AG08396 (cell line): Measurements from ENCODE around the gene HOXC6.
A peak's percentile ranks its signal among the peaks of the same experiment; 100 is the strongest.

Experiments
- DNase-seq: peaks from one replicate; pipeline ENCODE4 v3.0.0; 2012; ENCODE audit warnings: low spot score, mixed read lengths

The HOXC6 gene

GRCh38 chr12:54002915-54003389 lies 25.3 kb upstream of the HOXC6 start:
- no peak for DNase-seq

- DNase-seq: no peak
These were observed 24.6 kb upstream of the HOXC6 start for GRCh38 chr12:54003625-54004024.

- DNase-seq: no peak
These were observed 24.0 kb upstream of the HOXC6 start for GRCh38 chr12:54004063-54004840.

- DNase-seq: no peak
These were observed 23.3 kb upstream of the HOXC6 start for GRCh38 chr12:54004841-54005530.

GRCh38 chr12:54005531-54005852 lies 22.7 kb upstream of the HOXC6 start:
- no peak for DNase-seq

- DNase-seq: peak; percentile 92
These were observed 22.2 kb upstream of the HOXC6 start for GRCh38 chr12:54005853-54006558.

- no peak for DNase-seq
These were observed 21.6 kb upstream of the HOXC6 start for GRCh38 chr12:54006559-54007220.

GRCh38 chr12:54007538-54008259 lies 20.5 kb upstream of the HOXC6 start:
- no peak for DNase-seq

- DNase-seq: no peak
These were observed 20.0 kb upstream of the HOXC6 start for GRCh38 chr12:54008260-54008552.

GRCh38 chr12:54009171-54010052 lies 18.8 kb upstream of the HOXC6 start:
- DNase-seq: peak; percentile 68

- DNase-seq: no peak
These were observed 17.9 kb upstream of the HOXC6 start for GRCh38 chr12:54010053-54010971.

- no peak for DNase-seq
These were observed 17.1 kb upstream of the HOXC6 start for GRCh38 chr12:54010972-54011664.

GRCh38 chr12:54011665-54012532 lies 16.3 kb upstream of the HOXC6 start:
- DNase-seq: no peak

GRCh38 chr12:54012631-54013409 lies 15.4 kb upstream of the HOXC6 start:
- no peak for DNase-seq

- no peak for DNase-seq
These were observed 13.7 kb upstream of the HOXC6 start for GRCh38 chr12:54014377-54015017.

GRCh38 chr12:54015018-54015931 lies 13.0 kb upstream of the HOXC6 start:
- DNase-seq: no peak
